Activated naive CD4-positive, alpha-beta T cell treated with anti-CD3 and anti-CD28 coated beads, Interleukin-2, amount 50 U/mL, for 16 hours (primary cell): ENCODE data around the gene HES5.

Source experiments
- DNase-seq: peaks from one replicate; pipeline ENCODE4 v3.0.0-alpha.2; 2020

HES5 gene

GRCh38 chr1:2546515-2547209 lies 16.6 kb upstream of the HES5 start:
- DNase-seq = peak; percentile 75

- peak; percentile 86 for DNase-seq
These were observed 15.9 kb upstream of the HES5 start for GRCh38 chr1:2545754-2546514.

DNA sequence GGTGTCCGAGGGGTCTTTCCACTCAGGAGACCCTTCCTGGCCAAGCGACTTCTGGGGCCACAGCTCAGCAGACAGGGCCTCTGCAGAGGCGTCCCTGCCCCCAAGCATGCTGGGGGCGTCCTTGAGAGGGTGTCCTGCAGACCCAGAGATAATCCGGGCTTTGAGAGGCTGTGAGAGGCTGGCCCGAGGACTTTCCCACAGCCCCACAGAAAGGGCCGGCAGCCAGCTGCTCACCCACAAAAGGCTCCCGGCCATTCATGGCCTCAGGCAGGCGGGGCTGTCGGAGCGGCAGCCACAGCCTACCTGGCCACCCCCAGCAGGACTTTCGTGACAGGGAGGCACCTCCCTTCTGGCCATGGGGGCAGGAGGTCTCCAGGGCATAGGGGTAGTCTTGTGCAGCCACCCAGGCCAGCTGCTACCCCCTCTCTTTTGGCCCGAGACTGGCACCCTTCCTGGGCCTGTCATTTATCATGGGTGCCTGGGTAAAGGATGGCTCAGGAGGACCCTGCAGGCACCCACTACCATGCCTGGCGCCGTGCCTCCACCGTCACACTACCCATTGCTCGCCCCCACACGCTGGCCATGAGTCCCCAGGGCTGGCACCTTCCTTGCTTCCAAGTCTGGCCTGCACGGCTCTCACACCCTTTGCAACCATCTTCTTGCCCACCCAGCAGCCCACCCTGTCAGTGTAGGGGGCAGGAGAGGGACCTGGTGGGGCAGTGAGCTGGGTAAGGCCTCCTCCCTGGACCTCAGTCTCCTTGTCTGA lies 15.0 kb upstream of the HES5 start:
- DNase-seq = no peak

GRCh38 chr1:2544093-2544874 lies 14.2 kb upstream of the HES5 start:
- no peak for DNase-seq

- DNase-seq = peak; percentile 59
These were observed 13.6 kb upstream of the HES5 start for GRCh38 chr1:2543543-2544092.

DNA sequence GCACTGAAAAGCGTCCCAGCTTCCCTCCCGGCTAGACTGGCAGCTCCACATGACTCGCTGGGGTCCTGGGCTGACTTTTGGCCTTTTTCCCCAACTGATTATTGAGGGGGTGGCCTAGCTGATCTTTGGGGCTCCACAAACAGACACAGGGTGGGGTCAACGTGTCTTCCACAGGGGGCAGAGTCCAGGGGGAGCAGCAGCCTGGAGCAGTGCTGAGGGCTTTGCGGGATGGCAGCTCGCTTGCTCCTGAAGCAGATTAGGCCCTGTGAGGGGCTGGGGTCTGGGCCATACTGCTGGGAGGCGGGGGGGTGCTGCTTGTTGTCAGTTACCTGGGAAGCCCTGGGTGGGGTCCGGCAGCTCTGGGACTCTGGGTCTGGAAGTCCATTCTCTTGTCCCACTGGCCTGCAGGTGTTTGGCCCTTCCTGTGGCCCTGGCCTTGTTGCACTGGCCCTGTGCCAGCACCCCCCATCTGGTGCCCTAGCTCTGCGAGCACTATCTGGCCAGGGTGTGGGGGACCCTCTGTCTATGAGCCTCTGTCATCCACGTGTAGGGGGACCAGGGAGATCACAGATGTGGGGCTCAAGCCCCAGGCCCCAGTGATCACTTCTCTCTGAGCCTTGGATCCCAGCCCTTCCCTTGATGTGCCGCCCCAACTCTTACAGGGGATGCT lies 12.3 kb upstream of the HES5 start:
- no peak for DNase-seq

GRCh38 chr1:2541619-2542245 lies 11.7 kb upstream of the HES5 start:
- no peak for DNase-seq

- DNase-seq = no peak
These were observed 10.9 kb upstream of the HES5 start for GRCh38 chr1:2540816-2541492.

GRCh38 chr1:2539312-2539907 lies 9.3 kb upstream of the HES5 start:
- peak; percentile 45 for DNase-seq

GRCh38 chr1:2538872-2539271 lies 8.8 kb upstream of the HES5 start:
- DNase-seq = no peak

GRCh38 chr1:2538376-2538775 lies 8.3 kb upstream of the HES5 start:
- no peak for DNase-seq

DNA sequence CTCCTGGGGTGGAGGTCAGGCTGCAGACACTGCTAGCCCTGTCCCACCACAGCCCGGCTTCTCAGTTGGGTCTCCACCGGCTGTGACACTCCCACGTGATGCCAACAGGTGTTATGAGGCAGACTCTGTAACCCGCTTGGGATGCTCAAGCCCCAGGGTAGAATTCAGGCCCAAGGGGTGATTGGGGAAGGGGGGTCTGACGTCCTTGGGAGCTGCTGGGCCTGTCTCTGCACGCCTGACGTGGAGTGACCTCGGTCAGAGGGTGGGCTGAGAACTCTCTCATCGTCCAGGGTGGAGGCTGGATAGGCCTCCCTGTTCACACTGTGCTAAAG lies 7.7 kb upstream of the HES5 start:
- no peak for DNase-seq

DNA sequence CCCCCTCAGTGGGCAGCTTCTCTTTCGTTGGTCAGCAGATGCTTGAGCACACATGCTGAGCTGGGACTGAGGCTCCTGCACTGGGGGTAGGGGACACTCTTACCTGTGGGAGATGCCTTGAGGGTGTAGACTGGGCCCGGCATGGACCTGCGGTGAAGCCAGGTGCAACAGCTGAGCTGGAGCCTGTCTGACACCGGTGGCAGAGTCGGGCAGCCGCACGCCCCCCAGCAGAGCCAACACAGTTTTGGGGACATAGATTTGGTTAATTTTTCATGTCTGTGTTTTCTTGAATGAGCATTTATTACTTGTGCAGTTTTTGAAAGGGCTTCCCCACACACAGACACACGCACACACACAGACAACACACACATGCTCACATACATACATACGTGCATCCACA lies 5.9 kb upstream of the HES5 start:
- DNase-seq = no peak

DNA sequence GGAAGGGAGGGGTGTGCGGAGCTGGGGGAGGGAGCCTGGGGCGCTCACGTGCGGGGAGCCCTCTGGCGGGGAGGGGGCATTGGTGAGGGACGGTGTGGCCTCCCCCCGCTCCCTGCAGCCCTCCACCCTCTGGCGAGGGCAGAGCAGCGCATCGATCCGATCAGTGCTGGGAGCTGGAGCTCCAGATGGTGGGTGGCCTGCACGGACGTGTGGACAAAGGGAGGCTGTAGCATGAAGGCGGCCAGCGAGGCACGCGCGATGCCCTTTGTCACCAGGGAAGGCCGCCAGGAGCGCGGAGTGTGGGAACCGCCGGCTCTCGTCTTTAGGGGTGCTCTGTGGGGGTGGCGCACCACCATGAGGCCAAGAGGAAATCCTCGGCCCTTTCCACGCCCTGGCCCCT lies 5.4 kb upstream of the HES5 start:
- DNase-seq = no peak

DNA sequence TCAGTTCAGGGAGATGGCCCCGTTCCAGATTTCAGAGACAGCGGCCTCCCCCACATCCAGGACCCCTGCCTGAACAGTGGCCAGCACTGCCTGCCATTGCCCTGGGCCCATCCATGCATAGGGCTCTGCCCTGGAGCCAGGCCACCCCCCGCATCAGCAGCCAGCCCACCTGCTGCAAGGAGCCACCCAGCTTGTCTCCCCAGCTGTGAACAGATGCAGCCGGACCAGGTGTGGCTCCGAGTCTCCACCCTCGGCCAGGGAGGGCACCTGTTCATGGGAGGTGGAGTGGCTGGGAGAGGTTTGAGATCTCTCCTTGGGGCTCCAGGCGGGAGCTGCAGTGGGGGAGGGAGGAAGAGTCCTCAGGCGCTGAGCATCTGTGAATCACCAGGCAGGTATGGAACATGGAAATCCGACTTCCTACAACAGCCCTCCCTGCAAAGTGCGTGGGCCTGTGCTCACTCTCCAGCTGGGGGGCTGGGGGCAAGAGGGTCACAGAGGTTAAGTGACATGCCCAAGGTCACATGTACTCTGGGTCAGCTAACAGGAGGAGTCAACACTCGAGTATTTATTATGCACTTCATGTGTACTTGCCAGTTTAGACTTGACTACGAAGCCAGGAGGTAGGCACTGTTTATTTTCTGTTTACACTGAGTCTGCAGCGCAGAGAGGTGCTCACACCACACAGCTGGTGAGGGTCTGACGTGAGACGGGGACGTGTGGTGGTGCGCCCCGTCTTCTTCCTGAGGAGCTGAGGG lies 4.8 kb upstream of the HES5 start:
- no peak for DNase-seq

DNA sequence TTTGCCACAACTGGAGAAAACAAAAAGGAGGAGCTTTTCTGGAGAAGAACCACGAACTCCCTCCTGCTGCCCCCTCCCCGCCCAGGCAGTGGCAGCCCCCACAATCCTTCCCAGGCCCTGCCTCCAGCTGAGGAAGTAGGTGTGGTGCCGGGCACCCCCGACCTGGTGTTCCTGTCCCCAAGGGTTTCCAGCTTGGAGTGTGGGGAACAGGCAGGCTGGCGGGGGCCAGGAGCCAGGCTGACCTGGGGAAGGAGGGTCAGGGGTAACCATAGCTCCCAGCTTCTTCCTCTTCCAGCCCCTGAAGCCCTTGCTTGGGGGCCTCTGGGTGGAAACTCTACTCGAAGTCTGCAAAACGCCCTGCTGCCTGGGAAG lies 4.2 kb upstream of the HES5 start:
- DNase-seq = no peak

GRCh38 chr1:2533365-2533764 lies 3.3 kb upstream of the HES5 start:
- DNase-seq = no peak

DNA sequence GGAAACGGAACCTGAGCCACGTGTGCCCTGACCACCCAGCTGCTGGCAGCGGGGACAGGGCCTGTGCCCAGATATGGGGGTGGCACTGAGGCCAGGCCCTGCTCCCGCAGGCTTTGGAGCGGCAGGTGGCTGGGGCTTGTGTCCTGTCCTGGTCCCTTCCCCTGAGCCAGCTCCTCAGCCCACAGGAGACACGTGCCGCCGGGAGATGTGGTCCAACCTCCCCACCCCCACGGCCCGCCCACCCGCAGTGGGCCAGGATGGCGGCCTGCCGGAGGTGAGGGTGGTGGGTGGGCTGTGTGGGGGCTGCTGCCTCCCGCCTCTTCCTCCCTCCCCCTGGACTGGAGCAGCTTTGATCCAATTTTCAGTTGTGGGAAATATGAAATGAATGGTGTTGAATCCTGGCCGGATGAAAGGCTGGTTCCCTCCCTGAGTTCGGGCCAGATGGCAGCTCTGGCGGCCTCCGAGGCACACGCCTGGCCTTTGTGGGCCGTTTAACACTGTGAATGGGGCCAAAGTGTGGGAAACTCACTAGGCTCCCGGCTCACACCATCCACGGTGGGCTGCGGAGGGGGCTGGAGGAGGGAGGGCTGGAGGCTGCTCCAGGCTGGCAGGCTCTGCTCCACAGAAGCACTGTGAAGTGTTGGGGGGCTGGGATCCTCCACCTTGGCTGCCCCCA lies 2.6 kb upstream of the HES5 start:
- DNase-seq = no peak
